Trophoblast cell (in vitro differentiated cells and primary cell): Measurements from ENCODE around the gene APBB3.

Experiments
- DNase-seq, 2 donors: peaks; one replicate each; pipeline ENCODE4 v3.0.0-alpha.2; 2016
- H2AFZ ChIP-seq: 2 replicates; pipeline ENCODE4 v1.6.1; 2013; ENCODE audit warnings: low read length, moderate library complexity, mild to moderate bottlenecking; ENCODE audit not compliant: insufficient read depth, poor library complexity
- H2AK5ac ChIP-seq: 2 replicates; pipeline ENCODE4 v1.6.1; 2013; ENCODE audit warnings: mild to moderate bottlenecking, low read length
- H2BK120ac ChIP-seq: 2 replicates; pipeline ENCODE4 v1.6.1; 2013; ENCODE audit warnings: low read length, mild to moderate bottlenecking, moderate library complexity; ENCODE audit not compliant: insufficient read depth, poor library complexity
- H2BK12ac ChIP-seq: 2 replicates; pipeline ENCODE4 v1.6.1; 2013; ENCODE audit warnings: mild to moderate bottlenecking, low read length, moderate library complexity
- H2BK5ac ChIP-seq: 2 replicates; pipeline ENCODE4 v1.6.1; 2013; ENCODE audit warnings: low read length, low read depth, moderate library complexity, mild to moderate bottlenecking; ENCODE audit not compliant: poor library complexity
- H3K14ac ChIP-seq: 2 replicates; pipeline ENCODE4 v1.6.1; 2013; ENCODE audit warnings: mild to moderate bottlenecking, low read length
- H3K18ac ChIP-seq: 2 replicates; pipeline ENCODE4 v1.6.1; 2013; ENCODE audit warnings: mild to moderate bottlenecking, low read length
- H3K23ac ChIP-seq: 2 replicates; pipeline ENCODE4 v1.6.1; 2013; ENCODE audit warnings: low read length
- H3K27ac ChIP-seq: 2 replicates; pipeline ENCODE4 v1.5.1; 2013; ENCODE audit warnings: low read depth, mild to moderate bottlenecking, inconsistent platforms, low read length, moderate library complexity
- H3K27me3 ChIP-seq: 2 replicates; pipeline ENCODE4 v1.6.1; 2013; ENCODE audit warnings: inconsistent platforms, mild to moderate bottlenecking, low read length, moderate library complexity; ENCODE audit not compliant: insufficient read depth
- H3K36me3 ChIP-seq, 2 experiments: 1 replicate in 1 of 2; 2 replicates in 1 of 2; pipeline ENCODE4 v1.6.1; 2013; ENCODE audit warnings: low read length in 2 of 2, mild to moderate bottlenecking in 2 of 2, moderate library complexity in 1 of 2; ENCODE audit not compliant: insufficient read depth in 2 of 2, control insufficient read depth in 1 of 2
- H3K4ac ChIP-seq: 2 replicates; pipeline ENCODE4 v1.6.1; 2013; ENCODE audit warnings: low read depth, mild to moderate bottlenecking, low read length, moderate library complexity
- H3K4me1 ChIP-seq, 2 experiments: 1 replicate in 1 of 2; 2 replicates in 1 of 2; pipeline ENCODE4 v1.6.1; 2013; ENCODE audit warnings: low read length in 2 of 2, mild to moderate bottlenecking in 2 of 2, moderate library complexity in 1 of 2; ENCODE audit not compliant: insufficient read depth in 2 of 2, control insufficient read depth in 1 of 2
- H3K4me2 ChIP-seq: 2 replicates; pipeline ENCODE4 v1.6.1; 2013; ENCODE audit warnings: inconsistent platforms, mild to moderate bottlenecking, low read length, moderate library complexity
- H3K4me3 ChIP-seq: 2 replicates; pipeline ENCODE4 v1.5.1; 2013; ENCODE audit warnings: mild to moderate bottlenecking, low read depth, low read length, inconsistent platforms
- H3K79me1 ChIP-seq: one replicate; pipeline ENCODE4 v1.6.1; 2013; ENCODE audit warnings: low read length
- H3K79me2 ChIP-seq: 2 replicates; pipeline ENCODE4 v1.6.1; 2013; ENCODE audit warnings: low read length, mild to moderate bottlenecking; ENCODE audit not compliant: control insufficient read depth, insufficient read depth, poor library complexity
- H3K9ac ChIP-seq: 2 replicates; pipeline ENCODE4 v1.6.1; 2013; ENCODE audit warnings: mild to moderate bottlenecking, low read length
- H3K9me3 ChIP-seq: 2 replicates; pipeline ENCODE4 v1.6.1; 2013; ENCODE audit warnings: low read depth, mild to moderate bottlenecking, control low read depth, inconsistent platforms, low read length; ENCODE audit not compliant: insufficient read depth
- H4K12ac ChIP-seq: 2 replicates; pipeline ENCODE4 v1.6.1; 2013; ENCODE audit warnings: low read depth, mild to moderate bottlenecking, low read length, moderate library complexity
- H4K8ac ChIP-seq: 2 replicates; pipeline ENCODE4 v1.6.1; 2013; ENCODE audit warnings: low read depth, mild to moderate bottlenecking, low read length, moderate library complexity
- H4K91ac ChIP-seq: one replicate; pipeline ENCODE4 v1.6.1; 2013; ENCODE audit warnings: low read depth, mild to moderate bottlenecking, low read length, moderate library complexity
- WGBS: extraction: QIAGEN DNeasy Blood & Tissue Kit; methylation state at CpG from one replicate; pipeline ENCODE4 v1.1.7; 2013; ENCODE audit warnings: missing lambda C conversion rate; ENCODE audit not compliant: insufficient read length, insufficient coverage; ENCODE audit errors: extremely low coverage; 5-methylcytosine and 5-hydroxymethylcytosine counted together

APBB3 gene

DNA sequence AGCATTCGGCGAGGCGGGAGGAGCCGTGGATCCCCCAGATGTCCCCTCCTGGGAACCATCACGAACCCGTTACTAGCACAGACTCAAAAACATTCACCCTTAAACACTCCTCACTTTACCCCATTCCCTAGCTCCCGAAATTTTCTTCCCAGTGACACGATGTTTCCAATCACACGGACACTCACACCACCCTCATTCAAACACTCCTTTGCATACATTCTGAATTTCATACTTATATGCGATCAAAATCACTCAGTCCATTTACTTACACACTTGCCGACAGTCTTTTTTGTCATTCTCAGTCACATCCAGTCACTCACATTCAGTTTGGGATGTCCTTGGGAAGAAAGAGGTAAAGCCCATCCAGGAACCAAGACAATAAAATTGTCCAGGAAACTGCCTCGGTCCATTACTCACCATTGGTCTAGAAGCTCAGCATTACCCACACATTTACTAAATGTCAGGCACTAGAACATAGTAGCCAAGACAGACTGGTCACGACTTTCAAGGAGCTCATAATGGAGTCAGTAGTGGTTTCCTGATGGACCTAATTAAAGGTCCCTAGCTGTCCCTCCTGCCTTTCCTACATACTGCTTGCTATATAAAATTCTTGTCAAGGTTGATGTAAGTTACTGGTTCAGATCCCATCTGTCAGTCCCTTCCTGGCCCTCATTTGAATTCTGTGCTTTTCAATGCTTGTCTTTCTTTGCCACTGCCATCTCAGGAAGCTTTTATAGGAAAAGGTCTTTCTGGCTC, 804 bp upstream of the APBB3 start:
- Histone ChIP-seq H3K79me2 (peaks cover 10% of the 10 kb centered on the region), H3K36me3 (peaks cover 29 to 32% of the 10 kb centered on the region in 2 experiments), H4K8ac (peak overlapping the region; percentile 94), H2BK5ac (no peak overlapping the region), H3K9ac (peak overlapping the region; percentile 93), H3K23ac (no peak overlapping the region), H3K18ac (peak overlapping the region; percentile 84), H2BK12ac (no peak overlapping the region), H3K27me3 (no peaks in the 10 kb centered on the region), H2AK5ac (peak overlapping the region; percentile 51), H3K4me3 (peak overlapping the region; percentile 88), H3K4ac (peak overlapping the region; percentile 48), H3K79me1 (peaks cover 11% of the 10 kb centered on the region), H4K91ac (peak overlapping the region; percentile 92), H3K9me3 (no peaks in the 10 kb centered on the region), H3K14ac (peak overlapping the region; percentile 76), H3K4me2 (peak overlapping the region; percentile 85), H2AFZ (peak overlapping the region; percentile 93), H2BK120ac (peak overlapping the region; percentile 59), H3K27ac (no peak overlapping the region), H3K4me1 (peaks cover 7 to 28% of the 10 kb centered on the region in 2 experiments), H4K12ac (peak overlapping the region; percentile 97)
- no CpG with 5 or more reads among the region's 13 CpGs for WGBS
- DNase-seq, result peak in 1 of 2 donors; percentile 20

DNA sequence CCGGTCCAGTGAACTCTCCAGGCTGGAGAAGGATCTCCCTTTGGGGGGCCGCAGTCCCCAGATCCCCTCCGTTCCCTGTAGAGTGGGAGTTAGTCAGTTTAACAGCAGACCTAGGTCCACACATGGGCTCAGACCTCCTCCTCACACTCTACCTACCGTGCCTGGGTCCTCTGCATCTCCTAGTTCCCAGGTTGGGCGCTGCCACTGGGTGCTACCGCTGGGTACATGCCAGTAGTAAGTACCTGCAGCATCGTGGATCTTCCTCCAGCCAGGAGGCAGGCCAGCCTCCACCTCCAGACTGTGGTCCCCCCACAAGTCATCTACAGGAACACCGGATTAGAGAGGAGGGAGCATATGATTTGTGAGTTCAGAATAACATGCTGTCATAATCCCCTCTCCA, 802 bp downstream of the APBB3 start:
- DNase-seq, result no peak
- peak overlapping the region; percentile 16 for H3K18ac ChIP-seq
- no peak overlapping the region for H3K23ac ChIP-seq
- no peak overlapping the region for H2BK12ac ChIP-seq
- no peak overlapping the region for H2BK5ac ChIP-seq
- no peaks in the 10 kb centered on the region for H3K27me3 ChIP-seq
- peak overlapping the region; percentile 13 for H3K4me3 ChIP-seq
- H2BK120ac ChIP-seq, result no peak overlapping the region
- peak overlapping the region; percentile 89 for H3K14ac ChIP-seq
- H3K4me2 ChIP-seq, result peak overlapping the region; percentile 85
- H3K36me3 ChIP-seq, result peaks cover 30 to 31% of the 10 kb centered on the region in 2 experiments
- H3K4ac ChIP-seq, result no peak overlapping the region
- H2AK5ac ChIP-seq, result peak overlapping the region; percentile 24
- H3K9ac ChIP-seq, result peak overlapping the region; percentile 20
- no peak overlapping the region for H3K27ac ChIP-seq
- H4K8ac ChIP-seq, result peak overlapping the region; percentile 94
- H3K79me1 ChIP-seq, result peaks cover 11% of the 10 kb centered on the region
- H2AFZ ChIP-seq, result peak overlapping the region; percentile 4
- WGBS, result no CpG with 5 or more reads among the region's 8 CpGs
- H4K91ac ChIP-seq, result peak overlapping the region; percentile 83
- peaks cover 10% of the 10 kb centered on the region for H3K79me2 ChIP-seq
- H3K4me1 ChIP-seq, result peaks cover 7 to 25% of the 10 kb centered on the region in 2 experiments
- no peaks in the 10 kb centered on the region for H3K9me3 ChIP-seq
- peak overlapping the region; percentile 25 for H4K12ac ChIP-seq

DNA sequence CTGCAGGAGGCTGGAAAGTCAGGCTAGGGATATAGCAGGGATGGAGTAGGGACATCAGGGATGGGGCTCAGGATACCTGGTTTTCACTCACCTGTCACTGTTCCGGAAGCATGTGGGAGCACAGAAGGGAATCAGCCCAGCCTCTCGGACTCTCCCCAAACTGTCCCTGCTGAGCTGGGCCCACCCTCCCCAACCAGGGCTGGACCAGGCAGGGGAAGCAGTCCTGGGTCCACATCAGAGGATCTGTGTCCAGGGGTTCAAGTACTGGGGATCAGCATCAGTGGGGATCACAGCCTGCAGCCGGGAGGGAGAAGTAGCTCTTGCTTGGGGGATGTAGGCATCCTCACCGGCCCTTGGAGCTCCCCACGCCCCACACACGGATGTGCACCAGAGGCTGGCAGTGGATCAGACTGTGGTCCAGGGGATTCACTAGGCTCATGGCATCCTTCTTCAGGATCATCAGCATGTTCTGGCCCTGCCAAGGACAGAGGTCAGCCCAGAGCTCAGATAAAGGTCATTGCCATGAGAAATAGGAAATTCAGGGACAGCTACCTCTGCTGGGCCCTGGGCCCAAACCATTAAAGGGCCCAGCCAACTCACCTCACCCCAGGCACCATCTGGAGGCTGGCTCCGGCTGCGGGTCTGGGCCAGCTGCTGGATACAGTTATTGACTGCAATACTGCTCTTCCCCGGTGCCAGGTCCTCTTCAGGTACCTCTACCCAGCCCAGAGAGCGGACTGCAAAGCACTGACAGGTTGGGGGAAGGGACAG, 2.5 kb downstream of the APBB3 start:
- Histone ChIP-seq H2BK12ac (no peak overlapping the region), H4K12ac (no peak overlapping the region), H4K91ac (no peak overlapping the region), H2AK5ac (no peak overlapping the region), H2BK5ac (no peak overlapping the region), H2AFZ (no peak overlapping the region), H2BK120ac (no peak overlapping the region), H3K9me3 (no peaks in the 10 kb centered on the region), H3K23ac (no peak overlapping the region), H3K27me3 (no peaks in the 10 kb centered on the region), H3K79me1 (peaks cover 18% of the 10 kb centered on the region), H4K8ac (no peak overlapping the region), H3K14ac (no peak overlapping the region), H3K4ac (no peak overlapping the region), H3K4me3 (no peak overlapping the region), H3K4me2 (no peak overlapping the region), H3K27ac (no peak overlapping the region), H3K18ac (no peak overlapping the region), H3K79me2 (peaks cover 15% of the 10 kb centered on the region), H3K36me3 (peaks cover 16 to 21% of the 10 kb centered on the region in 2 experiments), H3K9ac (no peak overlapping the region), H3K4me1 (peaks cover 12 to 19% of the 10 kb centered on the region in 2 experiments)
- no peak for DNase-seq
- no CpG with 5 or more reads among the region's 10 CpGs for WGBS

DNA sequence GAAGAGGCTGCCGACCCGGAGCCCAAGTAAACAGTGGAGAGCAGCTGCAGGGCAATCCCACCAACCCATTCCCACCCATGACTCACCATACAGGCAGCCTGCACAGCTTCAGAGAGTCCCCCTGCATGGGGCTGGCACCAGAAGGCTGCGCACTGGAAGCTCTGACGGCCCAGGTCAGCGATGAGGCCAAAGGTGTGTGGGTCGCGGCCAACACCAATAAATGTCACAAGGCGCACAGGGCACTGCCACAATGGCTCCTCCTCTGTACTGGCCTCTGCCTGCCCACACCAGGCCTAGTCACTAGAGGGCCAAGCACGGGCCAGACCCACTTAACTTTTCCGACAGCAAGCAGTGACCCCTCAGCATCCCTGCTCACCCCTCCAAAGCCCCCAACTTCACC, 4.2 kb downstream of the APBB3 start:
- H2AK5ac ChIP-seq, result no peak overlapping the region
- H3K79me2 ChIP-seq, result peaks cover 17% of the 10 kb centered on the region
- no peak overlapping the region for H3K14ac ChIP-seq
- peaks cover 8 to 13% of the 10 kb centered on the region in 2 experiments for H3K36me3 ChIP-seq
- H4K91ac ChIP-seq, result no peak overlapping the region
- H2BK120ac ChIP-seq, result no peak overlapping the region
- no peak for DNase-seq
- no peak overlapping the region for H3K4ac ChIP-seq
- H3K27ac ChIP-seq, result no peak overlapping the region
- no peaks in the 10 kb centered on the region for H3K27me3 ChIP-seq
- no peak overlapping the region for H3K18ac ChIP-seq
- H3K9me3 ChIP-seq, result no peaks in the 10 kb centered on the region
- H3K9ac ChIP-seq, result no peak overlapping the region
- no peak overlapping the region for H2AFZ ChIP-seq
- H2BK12ac ChIP-seq, result no peak overlapping the region
- H3K4me3 ChIP-seq, result no peak overlapping the region
- no peak overlapping the region for H3K23ac ChIP-seq
- H2BK5ac ChIP-seq, result no peak overlapping the region
- no CpG with 5 or more reads among the region's 10 CpGs for WGBS
- no peak overlapping the region for H4K8ac ChIP-seq
- H3K4me2 ChIP-seq, result no peak overlapping the region
- peaks cover 9 to 17% of the 10 kb centered on the region in 2 experiments for H3K4me1 ChIP-seq
- H4K12ac ChIP-seq, result no peak overlapping the region
- peaks cover 19% of the 10 kb centered on the region for H3K79me1 ChIP-seq
